Mucosa of descending colon (tissue), 3 donors: ENCODE data around the gene RNU2-1. TPM values are rescaled to one million over a fixed set of nuclear protein-coding genes. Genes with fewer than 3 reads are reported as not detected.

Experiments used
- ATAC-seq: fragments of 200-7000 bp; cut with Tn5 transposase; one replicate; pipeline ENCODE4 v1.9.1; 2020; ENCODE audit warnings: mild to moderate bottlenecking, moderate library complexity
- DNase-seq, 3 donors: peaks; one replicate each; pipeline ENCODE4 v3.0.0-alpha.2; 2020
- H3K36me3 ChIP-seq: fragments of 200-600 bp; one replicate; pipeline ENCODE4 v1.8.0; 2021; ENCODE audit warnings: low read depth, mild to moderate bottlenecking
- H3K4me1 ChIP-seq: fragments of 200-600 bp; one replicate; pipeline ENCODE4 v1.8.0; 2021; ENCODE audit warnings: low read depth, mild to moderate bottlenecking
- H3K4me3 ChIP-seq: fragments of 200-600 bp; one replicate; pipeline ENCODE4 v1.8.0; 2021; ENCODE audit warnings: mild to moderate bottlenecking
- H3K9me3 ChIP-seq: fragments of 200-600 bp; one replicate; pipeline ENCODE4 v1.8.0; 2021; ENCODE audit warnings: mild to moderate bottlenecking
- CTCF ChIP-seq: fragments of 200-600 bp; IDR thresholded peaks from one replicate; pipeline ENCODE4 v1.8.0; 2022; ENCODE audit warnings: antibody characterized with exemption, mild to moderate bottlenecking
- intact Hi-C, 2 donors: fragments of 100-400 bp; cut with DNase I in 1 of 2; cut with micrococcal nuclease in 1 of 2; formaldehyde crosslinking; loops; one replicate each; pipeline versions ENCODE4 v1.11.0 to v1.11.1; 2022; cut with DNase I, micrococcal nuclease
- total RNA-seq, 3 donors: library from RNA; stranded (reverse); fragmentation: NEBNext Ultra II Directional in 2 of 3; extraction: Animal tissue kit (Norgen Biotek cat#: 25700) in 2 of 3; gene quantifications; one replicate each; pipeline versions ENCODE4 v1.2.1 to v1.2.4, GENCODE V29; 2021 to 2023
- donor health status: DM: no; HTN: no; CAD: no; lungs with moderate emphysema.
- donor health status: DM: no; HTN: no; CAD: no.
- donor health status: DM: no; HTN: yes; CAD: no.

The RNU2-1 gene
- total RNA-seq, 3 donors from 2014 or later = 3,750 to 8,379 (median 4,134) TPM

DNA sequence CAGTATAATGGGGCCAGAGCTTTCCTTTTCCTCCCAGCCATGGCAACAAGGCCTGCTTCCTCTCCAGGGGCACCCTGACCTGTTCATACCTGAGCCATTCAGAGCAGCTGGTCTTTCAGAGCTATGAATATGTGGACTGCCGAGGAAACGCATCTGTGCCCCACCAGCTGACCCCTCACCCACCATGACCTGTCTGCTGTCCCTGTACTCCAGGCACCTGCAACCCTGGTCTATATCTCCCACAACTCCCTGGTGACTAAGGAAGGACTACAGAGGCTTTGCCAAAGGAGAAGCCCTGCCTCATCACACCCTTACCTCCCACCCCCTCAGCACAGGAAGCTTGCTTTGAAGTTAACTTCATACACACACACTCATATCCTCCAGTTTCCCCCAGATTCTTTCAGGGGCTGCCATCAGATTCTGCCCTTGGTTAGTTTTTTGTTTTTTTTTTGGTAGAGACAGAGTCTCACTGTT is 16.1 kb downstream of the RNU2-1 start:
- ATAC-seq (no peak), DNase-seq (no peak)
- Histone ChIP-seq H3K36me3 (no peaks in the 10 kb centered on the region), H3K9me3 (no peaks in the 10 kb centered on the region), H3K4me3 (no peak overlapping the region), H3K4me1 (no peaks in the 10 kb centered on the region)
- intact Hi-C loops = no loop called here
- TF ChIP-seq CTCF = no peak

GRCh38 chr17:43216762-43217613 is 16.8 kb downstream of the RNU2-1 start:
- H3K4me3 ChIP-seq = no peak overlapping the region
- ATAC-seq = no peak
- no peaks in the 10 kb centered on the region for H3K9me3 ChIP-seq
- no peak for DNase-seq
- H3K36me3 ChIP-seq = no peaks in the 10 kb centered on the region
- H3K4me1 ChIP-seq = peaks cover 4% of the 10 kb centered on the region
- intact Hi-C loops = no loop called here
- no peak for TF ChIP-seq CTCF

- DNase-seq (no peak), ATAC-seq (no peak)
- Histone ChIP-seq H3K4me3 (no peak overlapping the region), H3K4me1 (peaks cover 4% of the 10 kb centered on the region), H3K36me3 (no peaks in the 10 kb centered on the region), H3K9me3 (no peaks in the 10 kb centered on the region)
- TF ChIP-seq CTCF = no peak
- intact Hi-C loops = no loop called here
These were observed 17.4 kb downstream of the RNU2-1 start for GRCh38 chr17:43216369-43216761.

- H3K4me1 ChIP-seq = peaks cover 12% of the 10 kb centered on the region
- no peak for TF ChIP-seq CTCF
- intact Hi-C loops = no loop called here
These were observed 18.4 kb downstream of the RNU2-1 start for GRCh38 chr17:43215341-43215740.

GRCh38 chr17:43213545-43213944 is 20.2 kb downstream of the RNU2-1 start:
- no peaks in the 10 kb centered on the region for H3K9me3 ChIP-seq
- TF ChIP-seq CTCF = no peak
- DNase-seq = peak in 1 of 3 donors; percentile 22
- peaks cover 12% of the 10 kb centered on the region for H3K4me1 ChIP-seq
- no peak overlapping the region for H3K4me3 ChIP-seq
- intact Hi-C loops = no loop called here
- ATAC-seq = peak; percentile 8
- no peaks in the 10 kb centered on the region for H3K36me3 ChIP-seq

More at GRCh38 chr17:43215341-43215740, 18.4 kb downstream of the RNU2-1 start:
- DNase-seq (no peak), ATAC-seq (no peak)
- Histone ChIP-seq H3K9me3 (no peaks in the 10 kb centered on the region), H3K4me3 (no peak overlapping the region), H3K36me3 (no peaks in the 10 kb centered on the region)
